H9 (cell line): ENCODE data around the gene NUP85. TPM values are rescaled to one million over a fixed set of nuclear protein-coding genes. Genes with fewer than 3 reads are reported as not detected.

Source experiments
- DNase-seq: peaks from one replicate; pipeline ENCODE4 v3.0.0-alpha.2; 2017
- H2AFZ ChIP-seq: one replicate; pipeline ENCODE4 v1.6.1; 2013; ENCODE audit warnings: mild to moderate bottlenecking, low read length, control low read depth, moderate library complexity
- H2AK5ac ChIP-seq: 2 replicates; pipeline ENCODE4 v1.6.1; 2013; ENCODE audit warnings: low read length, control low read depth, mixed read lengths; ENCODE audit not compliant: insufficient read length
- H2BK120ac ChIP-seq: one replicate; pipeline ENCODE4 v1.6.1; 2013; ENCODE audit warnings: low read depth, mild to moderate bottlenecking, low read length, control low read depth, inconsistent platforms; ENCODE audit not compliant: poor library complexity, severe bottlenecking
- H2BK12ac ChIP-seq: 2 replicates; pipeline ENCODE4 v1.6.1; 2013; ENCODE audit warnings: low read length, control low read depth, mixed read lengths, low read depth; ENCODE audit not compliant: insufficient read length
- H2BK15ac ChIP-seq: 2 replicates; pipeline ENCODE4 v1.6.1; 2013; ENCODE audit warnings: low read depth, low read length, control low read depth
- H2BK20ac ChIP-seq: one replicate; pipeline ENCODE4 v1.6.1; 2013; ENCODE audit warnings: low read depth, mild to moderate bottlenecking, low read length, control low read depth, inconsistent platforms; ENCODE audit not compliant: poor library complexity, severe bottlenecking
- H2BK5ac ChIP-seq: 2 replicates; pipeline ENCODE4 v1.6.1; 2013; ENCODE audit warnings: low read length, control low read depth, mixed read lengths; ENCODE audit not compliant: insufficient read length
- H3K14ac ChIP-seq: 2 replicates; pipeline ENCODE4 v1.6.1; 2013; ENCODE audit warnings: low read length, control low read depth; ENCODE audit not compliant: insufficient read depth
- H3K18ac ChIP-seq: 2 replicates; pipeline ENCODE4 v1.6.1; 2013; ENCODE audit warnings: low read depth, mild to moderate bottlenecking, mixed read lengths, low read length, control low read depth; ENCODE audit not compliant: insufficient read length
- H3K23ac ChIP-seq: 2 replicates; pipeline ENCODE4 v1.6.1; 2013; ENCODE audit warnings: low read length, control low read depth, mixed read lengths, low read depth; ENCODE audit not compliant: insufficient read length
- H3K23me2 ChIP-seq: 2 replicates; pipeline ENCODE4 v1.6.1; 2013; ENCODE audit warnings: low read depth, mild to moderate bottlenecking, mixed read lengths, low read length, control low read depth; ENCODE audit not compliant: insufficient read length, poor library complexity, severe bottlenecking
- H3K27ac ChIP-seq: 2 replicates; pipeline ENCODE4 v1.5.1; 2013; ENCODE audit warnings: low read length, control low read depth, mixed read lengths, low read depth; ENCODE audit not compliant: insufficient read length
- H3K27me3 ChIP-seq: 2 replicates; pipeline ENCODE4 v1.6.1; 2013; ENCODE audit warnings: low read length, control low read depth, inconsistent platforms; ENCODE audit not compliant: insufficient read depth
- H3K4ac ChIP-seq: 2 replicates; pipeline ENCODE4 v1.6.1; 2013; ENCODE audit warnings: low read depth, mild to moderate bottlenecking, control low read depth, inconsistent platforms, low read length, moderate library complexity
- H3K4me1 ChIP-seq: 2 replicates; pipeline ENCODE4 v1.6.1; 2013; ENCODE audit warnings: low read length, control low read depth, inconsistent platforms; ENCODE audit not compliant: insufficient read depth
- H3K4me2 ChIP-seq: 2 replicates; pipeline ENCODE4 v1.6.1; 2013; ENCODE audit warnings: low read length, control low read depth, mixed read lengths; ENCODE audit not compliant: insufficient read length, insufficient read depth
- H3K56ac ChIP-seq: 2 replicates; pipeline ENCODE4 v1.6.1; 2013; ENCODE audit warnings: low read depth, mild to moderate bottlenecking, mixed read lengths, low read length, control low read depth; ENCODE audit not compliant: insufficient read length
- H3K79me1 ChIP-seq: 2 replicates; pipeline ENCODE4 v1.6.1; 2013; ENCODE audit warnings: low read depth, mild to moderate bottlenecking, moderate library complexity, low read length, control low read depth, inconsistent platforms; ENCODE audit not compliant: insufficient read depth, poor library complexity, severe bottlenecking
- H3K79me2 ChIP-seq: 2 replicates; pipeline ENCODE4 v1.6.1; 2013; ENCODE audit warnings: low read length, control low read depth, inconsistent platforms; ENCODE audit not compliant: insufficient read depth
- H3K9ac ChIP-seq: 2 replicates; pipeline ENCODE4 v1.6.1; 2013; ENCODE audit warnings: low read length, control low read depth, mixed read lengths; ENCODE audit not compliant: insufficient read length; ENCODE audit errors: extremely low read depth
- H3K9me3 ChIP-seq: one replicate; pipeline ENCODE4 v1.6.1; 2013; ENCODE audit warnings: low read depth, low read length, inconsistent platforms; ENCODE audit not compliant: control insufficient read depth
- H3T11ph ChIP-seq: one replicate; pipeline ENCODE4 v1.6.1; 2013; ENCODE audit warnings: mild to moderate bottlenecking, low read length, control low read depth, inconsistent platforms
- H4K20me1 ChIP-seq: one replicate; pipeline ENCODE4 v1.6.1; 2013; ENCODE audit not compliant: control insufficient read depth, insufficient read length, insufficient read depth
- H4K5ac ChIP-seq: 2 replicates; pipeline ENCODE4 v1.6.1; 2013; ENCODE audit warnings: low read depth, mild to moderate bottlenecking, mixed read lengths, low read length, control low read depth; ENCODE audit not compliant: insufficient read length
- H4K8ac ChIP-seq: replicated peaks from 2 replicates; pipeline ENCODE4 v1.6.1; 2013; ENCODE audit warnings: low read length, control low read depth, mixed read lengths, low read depth; ENCODE audit not compliant: insufficient read length
- H4K91ac ChIP-seq: 2 replicates; pipeline ENCODE4 v1.6.1; 2013; ENCODE audit warnings: low read depth, mild to moderate bottlenecking, moderate library complexity, mixed read lengths, low read length, control low read depth; ENCODE audit not compliant: insufficient read length
- H3K27ac Mint-ChIP-seq, 3 experiments: 2 replicates in 2 of 3; 3 replicates in 1 of 3; pipeline ENCODE4 v1.8.0; 2020 to 2021; ENCODE audit warnings: mixed read lengths in 3 of 3, mild to moderate bottlenecking in 1 of 3, moderate library complexity in 1 of 3
- H3K27me3 Mint-ChIP-seq: 2 replicates; pipeline ENCODE4 v1.8.0; 2021; ENCODE audit warnings: low read depth, mild to moderate bottlenecking, moderate library complexity, mixed read lengths
- H3K36me3 Mint-ChIP-seq, 3 experiments: 2 replicates in 2 of 3; 3 replicates in 1 of 3; pipeline ENCODE4 v1.8.0; 2020 to 2021; ENCODE audit warnings: low read depth in 3 of 3, mixed read lengths in 3 of 3; ENCODE audit not compliant: insufficient read depth in 1 of 3
- H3K4me1 Mint-ChIP-seq, 2 experiments: 2 replicates each; pipeline ENCODE4 v1.8.0; 2020; ENCODE audit warnings: mixed read lengths in 2 of 2
- H3K4me3 Mint-ChIP-seq, 2 experiments: 2 replicates in 1 of 2; 3 replicates in 1 of 2; pipeline ENCODE4 v1.8.0; 2020 to 2021; ENCODE audit warnings: mild to moderate bottlenecking in 2 of 2, mixed read lengths in 2 of 2, moderate library complexity in 1 of 2
- H3K9me3 Mint-ChIP-seq, 2 experiments: 2 replicates in 1 of 2; 3 replicates in 1 of 2; pipeline ENCODE4 v1.8.0; 2020; ENCODE audit warnings: mild to moderate bottlenecking in 2 of 2, mixed read lengths in 2 of 2, moderate library complexity in 1 of 2
- CTCF ChIP-seq: fragments of 200-600 bp; sonication (generic); conservative IDR thresholded peaks from 3 replicates; pipeline ENCODE4 v1.8.0; 2021; ENCODE audit warnings: antibody characterized with exemption, mild to moderate bottlenecking
- WGBS: extraction: QIAGEN DNeasy Blood & Tissue Kit; methylation state at CpG from one replicate; pipeline ENCODE4 v1.1.7; 2013; ENCODE audit warnings: missing lambda C conversion rate, low lambda C conversion rate, mixed read lengths; ENCODE audit not compliant: insufficient read length; ENCODE audit errors: extremely low coverage; 5-methylcytosine and 5-hydroxymethylcytosine counted together
- total RNA-seq: library from RNA; stranded (reverse); gene quantifications from 2 replicates; pipeline ENCODE4 v1.2.1, GENCODE V29; 2021

Gene NUP85
- total RNA-seq, 1 experiment from 2014 or later, result 145 TPM

DNA sequence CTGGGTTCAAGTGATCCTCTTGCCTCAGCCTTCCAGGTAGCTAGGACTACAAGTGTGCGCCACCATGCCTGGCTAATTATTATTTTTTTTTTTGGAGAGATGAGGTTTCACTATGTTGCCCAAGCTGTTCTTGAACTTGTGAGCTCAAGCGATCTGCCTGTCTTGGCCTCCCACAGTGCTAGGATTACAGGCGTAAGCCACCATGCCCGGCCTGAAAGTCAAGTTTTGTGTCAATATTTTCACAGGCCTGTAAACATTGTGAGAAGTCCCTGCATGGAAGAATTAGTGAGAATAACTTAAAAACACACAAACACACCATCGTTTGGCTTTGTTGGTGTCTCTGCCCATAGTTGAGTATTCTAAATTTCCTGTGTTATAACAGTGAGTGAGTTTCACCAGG lies 22.2 kb downstream of the NUP85 start:
- Mint-ChIP-seq H3K27ac (no peak overlapping the region), H3K9me3 (no peaks in the 10 kb centered on the region), H3K27me3 (no peaks in the 10 kb centered on the region), H3K4me3 (no peak overlapping the region), H3K36me3 (peaks cover 42 to 90% (median 85%) of the 10 kb centered on the region in 3 experiments), H3K4me1 (no peaks in the 10 kb centered on the region)
- Histone ChIP-seq H2BK5ac (no peak overlapping the region), H3K4me2 (no peak overlapping the region), H4K91ac (no peak overlapping the region), H4K5ac (no peak overlapping the region), H3K4me1 (no peaks in the 10 kb centered on the region), H2BK120ac (no peak overlapping the region), H4K8ac (no peak overlapping the region), H3K56ac (no peak overlapping the region), H3K23me2 (no peaks in the 10 kb centered on the region), H2BK20ac (no peak overlapping the region), H2BK15ac (no peak overlapping the region), H4K20me1 (no peaks in the 10 kb centered on the region), H3K9me3 (no peaks in the 10 kb centered on the region), H2BK12ac (no peak overlapping the region), H3K79me2 (no peaks in the 10 kb centered on the region), H2AK5ac (no peak overlapping the region), H3K9ac (no peak overlapping the region), H3K79me1 (no peaks in the 10 kb centered on the region), H3K27me3 (no peaks in the 10 kb centered on the region), H3K18ac (no peak overlapping the region), H3K4ac (no peak overlapping the region), H2AFZ (no peak overlapping the region), H3K27ac (no peak overlapping the region), H3T11ph (no peak overlapping the region), H3K23ac (no peak overlapping the region), H3K14ac (no peak overlapping the region)
- WGBS, result no CpG with 5 or more reads among the region's 5 CpGs
- TF ChIP-seq CTCF, result no peak
- no peak for DNase-seq
